Adipocyte (in vitro differentiated cells): ENCODE measurements around the gene DAB2IP.
A peak's percentile ranks its signal among the peaks of the same experiment; 100 is the strongest.

ENCODE experiments used
- DNase-seq: peaks from one replicate; pipeline ENCODE4 v3.0.0-alpha.2; 2015; ENCODE audit warnings: low read depth
- H3K27me3 ChIP-seq: replicated peaks from 2 replicates; pipeline ENCODE4 v1.7.0; 2013; ENCODE audit warnings: mild to moderate bottlenecking, low read length, moderate library complexity; ENCODE audit not compliant: control insufficient read depth, insufficient read depth
- H3K36me3 ChIP-seq: 2 replicates; pipeline ENCODE4 v1.7.0; 2013; ENCODE audit warnings: low read length, mild to moderate bottlenecking, moderate library complexity; ENCODE audit not compliant: control insufficient read depth, insufficient read depth, severe bottlenecking
- H3K4me1 ChIP-seq: 2 replicates; pipeline ENCODE4 v1.7.0; 2013; ENCODE audit warnings: mild to moderate bottlenecking, low read length, moderate library complexity; ENCODE audit not compliant: control insufficient read depth, insufficient read depth
- H3K4me3 ChIP-seq: 2 replicates; pipeline ENCODE4 v1.7.0; 2013; ENCODE audit warnings: mild to moderate bottlenecking, low read length, moderate library complexity
- H3K9ac ChIP-seq: 2 replicates; pipeline ENCODE4 v1.7.0; 2013; ENCODE audit warnings: mild to moderate bottlenecking, low read length, moderate library complexity
- H3K9me3 ChIP-seq: 2 replicates; pipeline ENCODE4 v1.7.0; 2013; ENCODE audit warnings: mild to moderate bottlenecking, low read length, moderate library complexity; ENCODE audit not compliant: control insufficient read depth

Gene DAB2IP

DNA sequence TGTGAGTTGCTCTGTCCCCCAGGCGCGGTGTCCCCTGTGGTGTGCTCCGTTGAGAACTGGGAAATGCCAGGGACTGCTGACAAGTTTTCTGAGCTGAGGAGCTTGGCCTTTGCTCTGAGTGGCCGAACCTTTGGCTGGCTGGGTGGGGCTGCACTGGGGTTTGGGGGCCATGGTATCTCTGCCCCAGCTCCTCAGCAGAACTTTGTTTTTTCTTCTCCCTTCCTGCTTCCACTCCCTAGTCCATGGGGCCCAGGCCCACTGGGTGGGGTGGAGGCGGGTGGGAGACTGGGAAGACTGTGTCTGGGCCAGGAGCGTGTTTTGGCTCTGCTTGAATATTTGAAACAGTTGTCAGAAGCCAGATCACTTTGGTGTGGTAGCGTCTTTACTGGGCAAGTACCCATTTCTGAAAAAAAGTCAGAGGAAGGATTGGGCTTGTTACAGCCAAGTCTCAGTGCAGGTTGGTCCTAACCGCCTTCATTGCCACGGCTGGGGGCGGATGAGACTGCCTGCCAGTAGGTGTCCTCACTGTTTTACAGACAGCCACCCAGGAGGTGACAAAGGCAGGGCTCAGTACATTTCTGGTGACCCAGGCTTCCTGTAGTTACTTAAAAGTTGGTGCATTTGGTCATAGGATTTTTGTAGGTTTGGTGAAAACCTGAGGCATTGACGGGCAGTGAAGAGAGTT, 92.7 kb downstream of the DAB2IP start:
- H3K4me1 ChIP-seq = peaks cover 38% of the 10 kb centered on the region

DNA sequence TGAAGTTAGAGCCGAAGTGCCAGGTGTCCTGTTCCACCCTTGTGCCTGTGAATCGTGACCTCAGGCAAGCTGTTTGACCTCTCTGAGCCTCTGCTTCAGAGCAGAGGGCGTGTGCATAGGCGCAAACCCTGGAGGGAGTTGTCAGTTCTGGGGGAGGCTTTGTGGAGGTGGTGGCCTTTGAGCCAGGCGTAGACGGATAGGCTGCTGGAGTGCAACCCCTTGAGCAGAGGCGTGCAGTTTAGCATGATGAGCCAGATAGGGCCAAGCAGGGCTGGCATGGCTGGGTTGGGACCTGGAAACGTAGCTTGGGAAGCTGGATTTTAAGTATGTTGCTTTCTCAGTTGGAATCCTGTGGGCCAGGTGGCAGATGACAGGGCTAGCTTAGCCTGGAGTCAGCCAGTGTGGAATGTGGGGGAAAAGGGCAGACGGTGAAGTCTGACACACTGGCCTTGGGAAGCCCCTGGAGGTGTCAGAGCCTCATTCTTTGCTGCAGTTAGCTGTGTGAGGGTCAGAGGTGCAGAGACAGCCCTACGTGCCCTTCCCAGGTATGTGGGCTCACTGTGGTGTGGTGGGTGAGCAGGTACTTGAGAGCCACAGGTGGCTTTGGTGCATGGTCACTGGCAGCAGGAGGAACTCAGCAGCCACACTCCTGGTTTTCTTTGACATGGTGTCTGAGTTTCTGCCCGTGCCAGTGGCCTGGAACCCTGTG, 93.4 kb downstream of the DAB2IP start:
- Histone ChIP-seq H3K4me1 (peaks cover 40% of the 10 kb centered on the region), H3K27me3 (no peaks in the 10 kb centered on the region), H3K4me3 (peak overlapping the region; percentile 18), H3K36me3 (no peaks in the 10 kb centered on the region), H3K9me3 (no peaks in the 10 kb centered on the region), H3K9ac (no peak overlapping the region)
- no peak for DNase-seq

More for the DNA sequence above, 92.7 kb downstream of the DAB2IP start:
- DNase-seq = peak; percentile 41
- Histone ChIP-seq H3K4me3 (peak overlapping the region; percentile 77), H3K9me3 (no peaks in the 10 kb centered on the region), H3K36me3 (no peaks in the 10 kb centered on the region), H3K27me3 (no peaks in the 10 kb centered on the region), H3K9ac (peak overlapping the region; percentile 78)

DNA sequence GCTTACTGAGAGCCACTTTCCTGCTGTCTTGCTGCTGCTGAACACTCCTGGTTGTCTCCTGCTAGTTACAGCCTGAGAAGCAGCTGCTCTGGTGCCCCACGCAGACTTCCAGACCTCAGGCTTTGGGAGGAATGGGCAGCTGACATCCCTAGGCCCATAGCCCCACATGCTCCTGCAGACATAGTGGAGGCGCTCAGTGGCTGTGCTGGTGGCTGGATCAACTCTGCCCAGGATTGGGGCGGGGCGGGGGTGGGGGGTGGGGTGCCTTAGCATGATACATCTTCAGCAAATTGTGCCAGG, 93.9 kb downstream of the DAB2IP start:
- H3K4me3 ChIP-seq = no peak overlapping the region
- no peak overlapping the region for H3K9ac ChIP-seq
- no peak for DNase-seq
- H3K36me3 ChIP-seq = no peaks in the 10 kb centered on the region
- no peaks in the 10 kb centered on the region for H3K27me3 ChIP-seq
- H3K9me3 ChIP-seq = no peaks in the 10 kb centered on the region
- H3K4me1 ChIP-seq = peaks cover 40% of the 10 kb centered on the region

DNA sequence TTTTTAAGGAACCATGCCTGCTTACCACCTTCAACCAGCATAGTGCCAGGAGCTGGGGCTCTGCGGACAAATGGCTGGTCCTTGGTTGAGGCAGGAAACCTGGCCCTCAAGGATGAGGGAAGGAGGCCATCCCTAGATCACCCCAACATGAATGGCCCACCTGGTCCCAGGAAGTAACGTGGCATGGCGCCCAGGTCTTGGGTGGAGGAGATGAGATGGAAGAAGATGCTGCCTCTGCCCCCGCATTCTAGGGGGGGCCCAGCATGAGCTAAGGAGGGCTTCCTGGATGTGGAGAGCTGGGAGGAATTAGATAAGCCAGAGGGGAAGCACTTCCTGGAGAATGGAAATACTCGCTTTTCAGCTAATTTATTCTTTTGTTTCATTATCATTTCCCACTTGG, 95.0 kb downstream of the DAB2IP start:
- Histone ChIP-seq H3K4me3 (no peak overlapping the region), H3K36me3 (no peaks in the 10 kb centered on the region), H3K9me3 (no peaks in the 10 kb centered on the region), H3K4me1 (peaks cover 40% of the 10 kb centered on the region), H3K9ac (no peak overlapping the region), H3K27me3 (no peaks in the 10 kb centered on the region)
- DNase-seq = no peak

DNA sequence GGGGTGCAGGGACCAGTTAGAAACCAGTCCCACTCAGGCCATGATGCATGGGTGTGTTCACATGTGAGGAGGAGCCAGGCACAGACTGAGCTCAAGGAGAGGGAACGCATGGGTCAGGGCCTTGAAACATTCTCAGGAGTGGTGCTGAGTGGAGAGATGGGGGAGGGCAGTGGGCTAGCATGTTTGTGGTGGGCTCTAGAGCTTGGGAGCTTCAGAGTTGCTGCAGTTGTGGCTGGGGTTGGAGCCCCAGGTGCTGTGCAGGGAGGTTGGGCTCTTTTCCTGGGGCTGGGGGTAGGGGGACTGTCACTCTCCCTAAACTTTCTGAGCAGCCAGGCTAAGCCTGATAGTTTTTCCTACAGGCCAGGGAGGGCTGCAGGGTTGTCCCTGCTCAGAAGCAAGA, 95.4 kb downstream of the DAB2IP start:
- H3K9me3 ChIP-seq = no peaks in the 10 kb centered on the region
- no peak overlapping the region for H3K9ac ChIP-seq
- H3K27me3 ChIP-seq = no peaks in the 10 kb centered on the region
- no peak overlapping the region for H3K4me3 ChIP-seq
- peaks cover 40% of the 10 kb centered on the region for H3K4me1 ChIP-seq
- DNase-seq = no peak
- no peaks in the 10 kb centered on the region for H3K36me3 ChIP-seq

DNA sequence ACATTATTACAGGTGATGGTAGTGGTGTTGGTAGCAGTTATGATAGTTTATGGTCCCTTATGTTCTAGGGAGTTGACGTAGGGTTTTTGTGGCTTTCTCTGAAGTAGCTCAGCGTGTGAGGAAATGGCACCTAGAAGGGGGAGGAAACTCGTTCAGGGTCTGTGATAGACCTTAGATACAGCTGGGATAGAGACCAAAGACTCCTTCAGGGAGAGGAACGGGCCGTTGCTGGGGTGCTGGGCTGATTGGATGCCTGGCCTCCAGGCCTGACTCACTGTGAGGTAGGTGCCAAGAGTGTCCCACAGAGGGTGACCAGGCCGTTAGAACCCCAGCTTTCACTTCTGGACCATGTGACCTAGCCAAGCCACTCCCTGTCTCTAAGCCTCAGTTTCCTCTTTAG, 96.6 kb downstream of the DAB2IP start:
- Histone ChIP-seq H3K9me3 (no peaks in the 10 kb centered on the region), H3K4me1 (peaks cover 34% of the 10 kb centered on the region), H3K27me3 (no peaks in the 10 kb centered on the region), H3K9ac (no peak overlapping the region), H3K36me3 (no peaks in the 10 kb centered on the region), H3K4me3 (no peak overlapping the region)
- DNase-seq = no peak

DNA sequence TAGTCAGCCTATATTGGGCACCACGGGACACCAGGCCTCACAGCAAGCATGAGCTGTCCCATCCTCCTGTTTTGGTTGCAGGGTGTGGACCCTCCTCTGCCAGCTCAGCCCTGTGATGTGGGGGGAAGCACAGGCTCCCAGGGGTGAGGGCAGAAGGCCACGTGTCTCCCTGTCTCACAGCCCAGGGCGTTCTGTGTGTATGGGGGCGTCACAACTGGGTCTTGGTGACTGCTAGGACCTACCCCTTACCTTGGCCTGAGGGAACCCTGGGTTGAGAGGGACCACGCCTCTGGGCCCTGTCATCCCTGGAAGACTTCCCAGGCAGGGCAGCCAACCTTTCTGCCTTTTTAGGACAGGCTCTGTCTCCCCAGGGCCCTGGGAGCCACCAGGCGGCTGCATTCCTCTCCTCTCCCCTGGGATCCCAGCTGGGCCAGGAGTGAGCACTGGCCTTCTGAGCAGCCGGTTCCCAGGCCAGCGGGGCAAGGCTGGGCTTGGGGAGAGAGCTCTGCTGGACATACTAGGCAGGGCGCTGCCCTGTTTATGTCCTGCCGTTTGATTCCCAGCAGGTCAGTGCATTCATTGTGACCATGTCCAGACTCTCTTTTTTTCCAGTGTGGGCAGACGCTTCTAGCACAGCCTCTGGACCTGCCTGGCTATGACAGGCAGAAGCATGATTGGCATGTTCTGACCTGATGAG, 97.4 kb downstream of the DAB2IP start:
- DNase-seq = no peak
- peaks cover 26% of the 10 kb centered on the region for H3K4me1 ChIP-seq
- H3K9ac ChIP-seq = no peak overlapping the region
- no peaks in the 10 kb centered on the region for H3K9me3 ChIP-seq
- H3K4me3 ChIP-seq = no peak overlapping the region
- H3K27me3 ChIP-seq = no peaks in the 10 kb centered on the region
- no peaks in the 10 kb centered on the region for H3K36me3 ChIP-seq

DNA sequence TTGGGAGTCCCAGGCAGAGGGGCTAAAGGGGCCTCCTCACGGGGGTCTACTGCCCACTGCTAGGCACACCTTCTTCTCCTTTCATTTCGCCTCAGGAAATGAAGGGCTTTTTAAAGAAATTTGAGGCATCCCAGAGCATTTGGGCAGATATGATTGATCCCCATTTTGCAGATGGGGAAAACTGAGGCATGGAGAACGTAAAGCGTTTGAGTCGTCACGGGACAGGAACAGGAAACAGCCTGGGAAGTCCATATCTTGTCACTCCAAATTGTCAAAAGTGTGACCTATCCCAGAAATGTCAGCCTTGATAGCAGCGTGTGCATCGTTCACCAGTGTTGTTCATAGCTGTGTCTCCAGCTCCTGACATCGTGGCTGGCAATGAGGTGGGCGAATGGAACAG, 98.2 kb downstream of the DAB2IP start:
- Histone ChIP-seq H3K27me3 (no peaks in the 10 kb centered on the region), H3K4me3 (no peak overlapping the region), H3K9ac (no peak overlapping the region), H3K36me3 (no peaks in the 10 kb centered on the region), H3K4me1 (peaks cover 19% of the 10 kb centered on the region), H3K9me3 (no peaks in the 10 kb centered on the region)
- DNase-seq = no peak

DNA sequence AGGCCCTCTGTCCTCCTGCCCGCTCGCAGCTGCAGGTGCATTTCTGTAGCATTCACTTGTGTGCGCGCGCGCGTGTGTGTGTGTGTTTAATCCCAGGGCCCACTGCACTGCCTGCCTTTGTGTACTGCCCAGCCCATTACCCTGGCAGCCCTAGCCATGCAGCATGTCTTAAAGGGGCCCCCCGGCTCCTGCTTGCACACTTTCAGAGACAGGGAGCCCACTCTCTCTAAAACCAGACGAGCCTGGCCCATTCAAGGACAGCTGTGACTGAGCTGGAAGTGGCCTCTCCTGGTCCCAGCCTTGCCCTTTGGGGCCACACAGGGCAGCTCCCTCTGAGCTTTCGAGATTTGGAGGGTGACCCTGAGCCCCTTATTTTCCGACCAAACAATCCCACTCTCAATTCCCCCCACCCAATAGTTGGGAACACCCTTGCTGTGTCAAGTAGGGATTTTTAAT, 98.9 kb downstream of the DAB2IP start:
- Histone ChIP-seq H3K4me3 (no peak overlapping the region), H3K27me3 (no peaks in the 10 kb centered on the region), H3K36me3 (no peaks in the 10 kb centered on the region), H3K4me1 (peaks cover 15% of the 10 kb centered on the region), H3K9ac (no peak overlapping the region), H3K9me3 (no peaks in the 10 kb centered on the region)
- DNase-seq = no peak

DNA sequence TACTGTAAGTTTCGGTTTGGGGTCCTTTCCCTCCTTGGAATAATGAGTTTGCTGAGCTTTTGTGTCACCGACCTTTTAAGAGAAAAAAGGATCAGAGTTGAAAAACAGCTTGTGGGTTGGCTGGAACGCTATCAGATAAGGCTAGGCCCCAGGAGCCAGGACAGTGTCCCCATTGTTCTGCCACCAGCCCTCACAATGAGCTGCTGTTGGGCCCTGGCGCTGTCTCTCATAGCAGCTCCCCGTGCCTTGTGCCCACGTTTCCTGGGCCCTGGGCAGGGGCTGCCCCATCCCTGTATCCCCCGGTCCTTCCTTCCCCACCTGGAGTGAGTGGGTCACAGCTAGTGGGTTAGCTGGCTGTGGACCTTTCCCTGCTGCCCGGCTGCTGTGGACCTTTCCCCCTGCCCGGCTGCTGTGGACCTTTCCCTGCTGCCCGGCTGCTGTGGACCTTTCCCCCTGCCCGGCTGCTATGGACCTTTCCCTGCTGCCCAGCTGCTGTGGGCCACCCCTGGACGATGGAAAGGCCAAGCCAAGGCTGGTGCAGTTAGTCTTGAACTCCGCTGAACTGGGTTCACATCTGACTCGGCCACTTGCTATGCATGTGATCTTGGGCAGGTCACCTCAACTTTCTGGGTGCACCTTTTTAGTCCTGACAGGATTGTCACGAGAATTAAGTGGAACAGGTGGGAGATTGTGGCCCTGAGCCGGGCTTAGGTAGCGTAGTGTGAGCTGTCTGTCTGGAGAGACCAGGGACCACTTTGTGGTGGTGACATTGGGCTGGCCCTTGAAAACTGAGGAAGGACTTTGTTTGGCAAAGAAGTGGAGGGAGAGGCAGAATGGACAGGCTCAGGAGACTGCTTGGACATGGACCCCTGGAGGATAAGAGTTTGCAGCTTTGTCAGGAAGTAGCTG, 99.5 kb downstream of the DAB2IP start:
- Histone ChIP-seq H3K36me3 (no peaks in the 10 kb centered on the region), H3K27me3 (no peaks in the 10 kb centered on the region), H3K9ac (no peak overlapping the region), H3K4me3 (no peak overlapping the region), H3K4me1 (peaks cover 15% of the 10 kb centered on the region), H3K9me3 (no peaks in the 10 kb centered on the region)
- no peak for DNase-seq
